ENCODE measurements around the gene SLC25A47. TPM values are rescaled to one million over a fixed set of nuclear protein-coding genes. Genes with fewer than 3 reads are reported as not detected.
A peak's percentile ranks its signal among the peaks of the same experiment; 100 is the strongest.

SLC25A47 gene
- total RNA-seq, 1 experiment from 2014 or later: not detected

- ATAC-seq: peak; percentile 56
Observed at GRCh38 chr14:100376751-100377171, 53.6 kb downstream of the SLC25A47 start.

More at GRCh38 chr14:100376751-100377171, 53.6 kb downstream of the SLC25A47 start:
- H3K36me3 ChIP-seq (ENCODE audit: control insufficient read depth, insufficient read depth, low read length): peaks cover 6% of the 10 kb centered on the region; the same call in 1 of the 2 replicates
- CTCF ChIA-PET: interaction anchor here (1.0 kb wide), 1 partner anchor 14 kb away, joined by 3 read pairs; no protein-coding TSS in a partner anchor
- H3K4me3 ChIP-seq (ENCODE audit: low read depth in 2 of 2, low read length in 2 of 2): peak overlapping the region; percentile 92
- BruUV-seq (replicated peaks): TSS peak; percentile 93
- POLR2A ChIA-PET: no interaction called here
- peak overlapping the region; percentile 88 for H3K27ac ChIP-seq (ENCODE audit: low read length)
- in situ Hi-C loops (cut with HindIII; ENCODE audit: low pct_unique_long_range_greater_than_20kb, low sequenced_read_pairs): no loop called here
- intact Hi-C loops (cut with micrococcal nuclease; ENCODE audit: unreplicated experiment): loop anchor here (10.0 kb wide), 1 partner anchor 62 kb away; no protein-coding TSS in a partner anchor
- no peaks in the 10 kb centered on the region for H3K27me3 ChIP-seq (ENCODE audit: control insufficient read depth, insufficient read depth, low read length)
- no peaks in the 10 kb centered on the region for H3K9me3 ChIP-seq (ENCODE audit: control insufficient read depth, insufficient read depth, low read depth, low read length)
- peak; percentile 13; the same call in 1 of the 2 replicates for TF ChIP-seq CTCF (IDR thresholded peaks at IDR 0.05)
- TF ChIP-seq REST (IDR thresholded peaks at IDR 0.05; ENCODE audit: insufficient read depth in 1 of 2, low read depth in 2 of 2, low read length in 1 of 2): no peak
- no peak for DNase-seq (ENCODE audit: low read depth, low spot score)
- H3K4me1 ChIP-seq (ENCODE audit: control insufficient read depth, insufficient read depth, low read length): no peaks in the 10 kb centered on the region; the same call in 1 of the 2 replicates

Small RNA genes lying within 50 kb of the gene (microRNA-seq; reads per million reads assigned to microRNA genes)
- gene MIR345 (ENCODE audit: unreplicated experiment): 262 reads per million, percentile 65 among the genes with 10 or more reads in this experiment
- not detected for gene MIR6764 (ENCODE audit: unreplicated experiment)

Other genes starting within 250 kb of the SLC25A47 start
- 4.9 TPM for gene DEGS2, start 163.7 kb upstream of the SLC25A47 start, total RNA-seq (2021; ENCODE audit: unreplicated experiment)
- gene YY1, start 84.2 kb upstream of the SLC25A47 start, total RNA-seq (2021; ENCODE audit: unreplicated experiment): 71.3 TPM
- gene SLC25A29, start 16.9 kb upstream of the SLC25A47 start, total RNA-seq (2021; ENCODE audit: unreplicated experiment): 33.6 TPM
- gene WDR25, start 53.1 kb downstream of the SLC25A47 start, total RNA-seq (2021; ENCODE audit: unreplicated experiment): 4.1 TPM